OCI-LY7 (cell line): ENCODE results near the gene KIF1B.

ENCODE experiments used
- EZH2phosphoT487 ChIP-seq: fragments of 200-600 bp; sonication (generic); IDR thresholded peaks from 2 replicates; pipeline ENCODE4 v1.6.1; 2018; ENCODE audit warnings: low read depth, borderline replicate concordance, mild to moderate bottlenecking, mixed run types, antibody characterized with exemption, low read length, moderate library complexity, mixed read lengths
- TF ChIP-seq, protein P1 (sequence below): fragments of 200-600 bp; sonication (generic); conservative IDR thresholded peaks from 2 replicates; pipeline ENCODE4 v1.5.1; 2014; ENCODE audit warnings: mild to moderate bottlenecking, antibody characterized with exemption, low read length, moderate library complexity, mixed read lengths

DNA sequence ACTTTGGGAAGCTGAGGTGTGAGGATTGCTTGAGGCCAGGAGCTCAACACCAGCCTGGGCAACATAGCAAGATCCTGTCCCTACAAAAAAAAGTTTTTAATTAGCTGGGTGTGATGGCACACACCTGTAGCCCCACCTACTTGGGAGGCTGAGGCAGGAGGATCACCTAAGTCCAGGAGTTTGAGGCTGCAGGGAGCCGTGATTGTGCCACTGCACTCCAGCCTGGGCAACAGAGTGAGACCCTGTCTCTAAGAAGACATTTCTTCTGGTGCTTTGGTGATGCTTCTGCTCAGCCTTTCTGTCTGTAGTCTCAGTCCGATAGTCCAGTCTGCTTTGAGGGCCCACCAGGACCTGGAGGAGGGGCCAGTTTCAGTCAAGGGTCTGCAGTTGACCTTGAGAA lies 196.8 kb downstream of the KIF1B start:
- TF ChIP-seq, protein P1, sequence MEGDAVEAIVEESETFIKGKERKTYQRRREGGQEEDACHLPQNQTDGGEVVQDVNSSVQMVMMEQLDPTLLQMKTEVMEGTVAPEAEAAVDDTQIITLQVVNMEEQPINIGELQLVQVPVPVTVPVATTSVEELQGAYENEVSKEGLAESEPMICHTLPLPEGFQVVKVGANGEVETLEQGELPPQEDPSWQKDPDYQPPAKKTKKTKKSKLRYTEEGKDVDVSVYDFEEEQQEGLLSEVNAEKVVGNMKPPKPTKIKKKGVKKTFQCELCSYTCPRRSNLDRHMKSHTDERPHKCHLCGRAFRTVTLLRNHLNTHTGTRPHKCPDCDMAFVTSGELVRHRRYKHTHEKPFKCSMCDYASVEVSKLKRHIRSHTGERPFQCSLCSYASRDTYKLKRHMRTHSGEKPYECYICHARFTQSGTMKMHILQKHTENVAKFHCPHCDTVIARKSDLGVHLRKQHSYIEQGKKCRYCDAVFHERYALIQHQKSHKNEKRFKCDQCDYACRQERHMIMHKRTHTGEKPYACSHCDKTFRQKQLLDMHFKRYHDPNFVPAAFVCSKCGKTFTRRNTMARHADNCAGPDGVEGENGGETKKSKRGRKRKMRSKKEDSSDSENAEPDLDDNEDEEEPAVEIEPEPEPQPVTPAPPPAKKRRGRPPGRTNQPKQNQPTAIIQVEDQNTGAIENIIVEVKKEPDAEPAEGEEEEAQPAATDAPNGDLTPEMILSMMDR: no peak
- TF ChIP-seq EZH2phosphoT487: no peak
